Fibroblast of lung (primary cell): ENCODE measurements around the gene PDLIM5. TPM values are rescaled to one million over a fixed set of nuclear protein-coding genes. Genes with fewer than 3 reads are reported as not detected.

Source experiments
- DNase-seq, 2 donors: peaks; one replicate each; pipeline versions ENCODE4 v3.0.0 to v3.0.0-alpha.2; 2010; ENCODE audit warnings: low read depth in 2 of 2
- H2AFZ ChIP-seq: 2 replicates; pipeline ENCODE4 v1.5.1; 2012; ENCODE audit warnings: low read length, control low read depth, inconsistent platforms
- H3K27ac ChIP-seq: 2 replicates; pipeline ENCODE4 v1.5.1; 2011; ENCODE audit warnings: low read length, control low read depth; ENCODE audit not compliant: insufficient read depth
- H3K27me3 ChIP-seq: 2 replicates; pipeline ENCODE4 v1.5.1; 2011; ENCODE audit warnings: mild to moderate bottlenecking, low read length; ENCODE audit not compliant: control insufficient read depth, insufficient read depth
- H3K36me3 ChIP-seq: 2 replicates; pipeline ENCODE4 v1.5.1; 2011; ENCODE audit warnings: low read length; ENCODE audit not compliant: control insufficient read depth, insufficient read depth
- H3K4me1 ChIP-seq: 2 replicates; pipeline ENCODE4 v1.5.1; 2011; ENCODE audit warnings: low read length; ENCODE audit not compliant: control insufficient read depth, insufficient read depth; ENCODE audit errors: extremely low read depth
- H3K4me2 ChIP-seq: 2 replicates; pipeline ENCODE4 v1.5.1; 2011; ENCODE audit warnings: low read length, control low read depth; ENCODE audit not compliant: insufficient read depth; ENCODE audit errors: extremely low read depth
- H3K4me3 ChIP-seq, 4 experiments: fragments of 200-600 bp in 1 of 4; sonication (generic) in 1 of 4; replicated peaks in 1 of 4; 2 replicates each; pipeline ENCODE4 v1.5.1; 2011 to 2016; ENCODE audit warnings: low read length in 4 of 4, low read depth in 3 of 4, mild to moderate bottlenecking in 3 of 4, control low read depth in 2 of 4, inconsistent platforms in 1 of 4, mixed read lengths in 1 of 4; ENCODE audit not compliant: insufficient read depth in 1 of 4; ENCODE audit errors: control extremely low read depth in 1 of 4
- H3K79me2 ChIP-seq: 2 replicates; pipeline ENCODE4 v1.5.1; 2012; ENCODE audit warnings: mild to moderate bottlenecking, low read length, inconsistent platforms; ENCODE audit not compliant: control insufficient read depth, insufficient read depth
- H3K9ac ChIP-seq: 2 replicates; pipeline ENCODE4 v1.5.1; 2011; ENCODE audit warnings: mild to moderate bottlenecking, low read length, control low read depth; ENCODE audit not compliant: insufficient read depth
- H3K9me3 ChIP-seq: 2 replicates; pipeline ENCODE4 v1.5.1; 2012; ENCODE audit warnings: low read depth, low read length; ENCODE audit not compliant: control insufficient read depth, insufficient read depth
- H4K20me1 ChIP-seq: 2 replicates; pipeline ENCODE4 v1.5.1; 2011; ENCODE audit warnings: low read length; ENCODE audit not compliant: control insufficient read depth, insufficient read depth; ENCODE audit errors: extremely low read depth
- EZH2 ChIP-seq: IDR thresholded peaks from 2 replicates; pipeline ENCODE4 v1.5.1; 2012; ENCODE audit warnings: low read length, control low read depth, mild to moderate bottlenecking; ENCODE audit errors: missing control alignments
- polyA plus RNA-seq, 2 donors: library from polyadenylated mRNA; depleted of rRNA in 1 of 2; stranded (reverse) in 1 of 2; unstranded in 1 of 2; fragments of >200 nt; gene quantifications; 2 replicates each; pipeline ENCODE4 v1.2.1, GENCODE V29; 2011 to 2012; ENCODE audit warnings: missing spikeins in 1 of 2
- total RNA-seq: library from RNA; depleted of rRNA; stranded (reverse); fragments of >200 nt; gene quantifications from 2 replicates; pipeline ENCODE4 v1.2.1, GENCODE V29; 2014
- TF ChIP-seq, protein P1 (sequence below), 2 donors: IDR thresholded peaks in 1 of 2; conservative IDR thresholded peaks in 1 of 2; 1 replicate in 1 of 2; 2 replicates in 1 of 2; pipeline ENCODE4 v1.5.1; 2011 to 2012; ENCODE audit warnings: low read length in 2 of 2, control low read depth in 1 of 2, inconsistent platforms in 1 of 2, low read depth in 1 of 2, mild to moderate bottlenecking in 1 of 2

PDLIM5 gene
- total and polyA plus RNA-seq, 2 donors (not counting 1 experiment from before 2014, with no cell fraction given), result 28.4 to 113 TPM

DNA sequence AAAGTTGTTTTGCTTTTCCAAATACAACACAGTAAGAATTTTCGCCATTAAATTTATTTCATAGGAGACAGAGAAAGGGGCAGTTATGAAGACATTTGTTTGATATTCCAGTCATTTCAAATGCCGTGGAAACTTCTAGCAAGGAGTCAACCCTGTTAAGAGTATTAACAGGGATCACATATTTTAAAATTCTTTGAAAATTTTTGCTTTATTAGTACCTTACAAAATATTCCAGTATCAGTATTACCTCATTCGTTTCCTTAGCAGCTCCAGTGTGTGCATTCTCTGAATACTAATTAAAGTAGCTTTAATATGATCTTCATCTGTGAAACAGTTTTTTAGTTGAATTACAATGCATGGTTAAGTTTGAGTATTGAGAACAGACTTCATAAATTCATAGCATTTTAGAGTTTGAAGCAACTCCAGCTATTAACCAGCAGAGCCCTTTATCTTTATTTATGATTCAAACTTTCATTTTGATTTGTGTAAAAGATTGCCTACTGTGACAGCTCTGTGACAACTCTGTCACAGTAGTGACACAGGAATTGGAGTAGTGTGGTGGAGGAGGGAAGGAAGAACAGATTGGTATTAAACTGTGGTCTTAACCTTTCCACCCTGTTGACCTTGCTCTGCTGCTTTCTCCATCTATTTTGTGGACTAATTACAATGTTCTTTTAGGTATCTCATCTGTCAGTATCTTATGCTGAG lies 86.3 kb downstream of the PDLIM5 start:
- Histone ChIP-seq H3K4me2 (no peak overlapping the region), H3K4me1 (peaks cover 2% of the 10 kb centered on the region), H3K9me3 (no peaks in the 10 kb centered on the region), H3K27ac (no peak overlapping the region), H3K79me2 (peaks cover 17% of the 10 kb centered on the region), H3K9ac (no peak overlapping the region), H2AFZ (no peak overlapping the region), H4K20me1 (peaks cover 2% of the 10 kb centered on the region), H3K4me3 (no peak overlapping the region), H3K36me3 (no peaks in the 10 kb centered on the region), H3K27me3 (no peaks in the 10 kb centered on the region)
- DNase-seq, result peak in 1 of 2 donors; percentile 42
- TF ChIP-seq, protein P1, sequence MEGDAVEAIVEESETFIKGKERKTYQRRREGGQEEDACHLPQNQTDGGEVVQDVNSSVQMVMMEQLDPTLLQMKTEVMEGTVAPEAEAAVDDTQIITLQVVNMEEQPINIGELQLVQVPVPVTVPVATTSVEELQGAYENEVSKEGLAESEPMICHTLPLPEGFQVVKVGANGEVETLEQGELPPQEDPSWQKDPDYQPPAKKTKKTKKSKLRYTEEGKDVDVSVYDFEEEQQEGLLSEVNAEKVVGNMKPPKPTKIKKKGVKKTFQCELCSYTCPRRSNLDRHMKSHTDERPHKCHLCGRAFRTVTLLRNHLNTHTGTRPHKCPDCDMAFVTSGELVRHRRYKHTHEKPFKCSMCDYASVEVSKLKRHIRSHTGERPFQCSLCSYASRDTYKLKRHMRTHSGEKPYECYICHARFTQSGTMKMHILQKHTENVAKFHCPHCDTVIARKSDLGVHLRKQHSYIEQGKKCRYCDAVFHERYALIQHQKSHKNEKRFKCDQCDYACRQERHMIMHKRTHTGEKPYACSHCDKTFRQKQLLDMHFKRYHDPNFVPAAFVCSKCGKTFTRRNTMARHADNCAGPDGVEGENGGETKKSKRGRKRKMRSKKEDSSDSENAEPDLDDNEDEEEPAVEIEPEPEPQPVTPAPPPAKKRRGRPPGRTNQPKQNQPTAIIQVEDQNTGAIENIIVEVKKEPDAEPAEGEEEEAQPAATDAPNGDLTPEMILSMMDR (conservative IDR thresholded peaks at IDR 0.05 in 1 of 2, IDR thresholded peaks at IDR 0.05 in 1 of 2; ENCODE audit: low read depth in 1 of 2, low read length in 2 of 2), result no peak
- TF ChIP-seq EZH2, result no peak

DNA sequence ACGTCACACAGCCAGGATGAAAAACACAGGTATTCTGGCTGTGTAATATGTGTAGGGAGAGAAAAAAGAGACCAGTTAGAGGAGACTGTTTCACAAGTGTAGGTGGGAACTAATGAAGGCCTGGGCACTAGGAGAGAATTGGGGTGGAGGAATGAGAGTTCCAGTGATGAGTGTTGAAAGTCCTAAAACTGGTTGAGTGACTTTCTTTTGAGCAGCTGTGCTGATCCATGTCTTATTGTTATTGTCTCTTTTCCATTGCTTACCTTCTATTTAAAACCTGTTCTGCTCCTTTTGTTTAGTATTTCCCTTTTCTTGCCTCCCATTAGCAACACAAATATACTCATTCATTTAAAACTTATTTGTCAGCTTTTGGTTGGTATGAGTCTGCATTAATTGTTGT lies 88.7 kb downstream of the PDLIM5 start:
- H3K79me2 ChIP-seq, result peaks cover 13% of the 10 kb centered on the region

DNA sequence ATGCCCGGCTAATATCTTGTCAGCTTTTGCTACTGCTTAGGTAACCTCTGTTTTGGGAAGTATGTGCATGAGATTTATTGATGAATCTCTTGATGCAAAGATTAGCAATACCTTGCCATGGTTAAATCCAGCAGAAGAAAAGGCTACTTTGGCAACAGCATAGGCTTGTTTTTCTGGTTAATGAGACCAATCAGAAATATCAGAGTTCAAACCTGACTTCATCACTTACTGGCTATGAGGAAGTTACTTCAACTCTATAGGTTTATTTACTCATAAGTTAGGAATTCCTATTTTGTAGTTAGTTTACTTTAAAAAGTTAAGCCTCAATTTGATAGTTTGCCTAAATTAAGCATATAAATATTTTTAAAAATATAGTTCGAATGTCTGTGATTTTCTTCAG lies 93.1 kb downstream of the PDLIM5 start:
- no peaks in the 10 kb centered on the region for H4K20me1 ChIP-seq
- peaks cover 17% of the 10 kb centered on the region for H3K79me2 ChIP-seq
- no peak overlapping the region for H2AFZ ChIP-seq
- peaks cover 5% of the 10 kb centered on the region for H3K4me1 ChIP-seq
- H3K27me3 ChIP-seq, result no peaks in the 10 kb centered on the region
- no peak overlapping the region for H3K9ac ChIP-seq
- H3K27ac ChIP-seq, result no peak overlapping the region
- no peaks in the 10 kb centered on the region for H3K36me3 ChIP-seq
- no peak for TF ChIP-seq EZH2
- TF ChIP-seq, protein P1 (conservative IDR thresholded peaks at IDR 0.05 in 1 of 2, IDR thresholded peaks at IDR 0.05 in 1 of 2; ENCODE audit: low read depth in 1 of 2, low read length in 2 of 2), result no peak
- no peak overlapping the region for H3K4me3 ChIP-seq
- no peaks in the 10 kb centered on the region for H3K9me3 ChIP-seq
- DNase-seq, result no peak
- H3K4me2 ChIP-seq, result no peak overlapping the region

More for the DNA sequence above, 88.7 kb downstream of the PDLIM5 start:
- H3K36me3 ChIP-seq, result no peaks in the 10 kb centered on the region
- no peaks in the 10 kb centered on the region for H3K9me3 ChIP-seq
- no peak overlapping the region for H3K4me2 ChIP-seq
- H3K4me1 ChIP-seq, result peaks cover 5% of the 10 kb centered on the region
- no peak for DNase-seq
- no peak overlapping the region for H3K27ac ChIP-seq
- TF ChIP-seq, protein P1 (conservative IDR thresholded peaks at IDR 0.05 in 1 of 2, IDR thresholded peaks at IDR 0.05 in 1 of 2; ENCODE audit: low read depth in 1 of 2, low read length in 2 of 2), result no peak
- no peak for TF ChIP-seq EZH2
- H3K9ac ChIP-seq, result no peak overlapping the region
- peaks cover 2% of the 10 kb centered on the region for H4K20me1 ChIP-seq
- no peak overlapping the region for H3K4me3 ChIP-seq
- H3K27me3 ChIP-seq, result no peaks in the 10 kb centered on the region
- no peak overlapping the region for H2AFZ ChIP-seq
